Measurements from ENCODE around the gene SAT1. TPM values are rescaled to one million over a fixed set of nuclear protein-coding genes. Genes with fewer than 3 reads are reported as not detected.
"Not testable (repeated sequence)": the region's sequence is repeated elsewhere in the genome, so short reads cannot be mapped to it uniquely, and the experiment has no call there.

SAT1 gene
- total RNA-seq, 2 donors from 2014 or later: 63.4 to 118 TPM

DNA sequence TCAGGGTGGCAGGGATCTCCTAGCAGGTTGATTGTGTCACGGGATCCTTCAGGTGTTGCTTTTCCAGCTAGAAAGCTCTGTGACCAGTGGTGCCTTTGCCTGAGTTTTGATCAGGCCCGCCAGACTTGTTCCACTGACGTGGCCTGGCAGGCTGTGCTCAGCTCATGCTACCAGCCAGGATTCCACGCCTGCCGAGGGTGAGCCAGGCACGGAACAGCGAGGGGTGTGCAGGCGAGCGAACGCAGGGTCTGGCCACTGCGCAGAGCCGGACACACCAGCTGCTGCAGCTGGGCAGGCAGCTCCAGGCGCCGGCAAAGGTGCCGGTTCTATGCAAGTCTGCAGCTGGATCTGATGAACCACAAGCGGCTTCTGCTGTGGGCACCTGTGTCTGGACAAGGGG, 17.1 kb upstream of the SAT1 start:
- no peak for DNase-seq
- Histone ChIP-seq H3K4me3 (ENCODE audit: low read length) (no peak overlapping the region), H3K36me3 (ENCODE audit: control insufficient read depth, insufficient read depth, low read length) (no peaks in the 10 kb centered on the region), H3K27ac (ENCODE audit: low read depth, low read length) (no peak overlapping the region), H3K4me1 (ENCODE audit: control insufficient read depth, insufficient read depth, low read length) (no peaks in the 10 kb centered on the region), H3K9ac (ENCODE audit: extremely low read depth, low read length, poor library complexity, severe bottlenecking) (no peak overlapping the region), H3K27me3 (ENCODE audit: control insufficient read depth, insufficient read depth, low read length, poor library complexity, severe bottlenecking) (no peaks in the 10 kb centered on the region), H3K9me3 (ENCODE audit: control insufficient read depth, low read length) (no peaks in the 10 kb centered on the region)
- Mint-ChIP-seq H3K27ac (no peak overlapping the region), H3K9me3 (peaks cover 9% of the 10 kb centered on the region), H3K36me3 (ENCODE audit: low read depth) (no peaks in the 10 kb centered on the region), H3K4me3 (no peak overlapping the region), H3K4me1 (no peaks in the 10 kb centered on the region), H3K27me3 (ENCODE audit: insufficient read depth) (no peaks in the 10 kb centered on the region)
- 90 to 100% methylated on average over 1 to 16 of the region's 16 CpGs for WGBS, 2 experiments (ENCODE audit: insufficient coverage in 1 of 2, insufficient read length in 1 of 2)
- TF ChIP-seq CTCF (conservative IDR thresholded peaks at IDR 0.05): no peak

- 50 to 88% methylated on average over 2 to 28 of the region's 28 CpGs for WGBS, 2 experiments (ENCODE audit: insufficient coverage in 1 of 2, insufficient read length in 1 of 2)
- no peaks in the 10 kb centered on the region for H3K36me3 ChIP-seq (ENCODE audit: control insufficient read depth, insufficient read depth, low read length)
- Mint-ChIP-seq H3K9me3 (peaks cover 9% of the 10 kb centered on the region), H3K27me3 (ENCODE audit: insufficient read depth) (no peaks in the 10 kb centered on the region), H3K27ac (no peak overlapping the region), H3K36me3 (ENCODE audit: low read depth) (no peaks in the 10 kb centered on the region), H3K4me1 (no peaks in the 10 kb centered on the region), H3K4me3 (no peak overlapping the region)
- H3K9me3 ChIP-seq (ENCODE audit: control insufficient read depth, low read length): no peaks in the 10 kb centered on the region
- no peaks in the 10 kb centered on the region for H3K27me3 ChIP-seq (ENCODE audit: control insufficient read depth, insufficient read depth, low read length, poor library complexity, severe bottlenecking)
- DNase-seq: no peak
- no peak overlapping the region for H3K9ac ChIP-seq (ENCODE audit: extremely low read depth, low read length, poor library complexity, severe bottlenecking)
- no peak for TF ChIP-seq CTCF (conservative IDR thresholded peaks at IDR 0.05)
- H3K27ac ChIP-seq (ENCODE audit: low read depth, low read length): no peak overlapping the region
- no peak overlapping the region for H3K4me3 ChIP-seq (ENCODE audit: low read length)
- H3K4me1 ChIP-seq (ENCODE audit: control insufficient read depth, insufficient read depth, low read length): no peaks in the 10 kb centered on the region
Measured at GRCh38 chrX:23766650-23767551, 16.1 kb upstream of the SAT1 start.

DNA sequence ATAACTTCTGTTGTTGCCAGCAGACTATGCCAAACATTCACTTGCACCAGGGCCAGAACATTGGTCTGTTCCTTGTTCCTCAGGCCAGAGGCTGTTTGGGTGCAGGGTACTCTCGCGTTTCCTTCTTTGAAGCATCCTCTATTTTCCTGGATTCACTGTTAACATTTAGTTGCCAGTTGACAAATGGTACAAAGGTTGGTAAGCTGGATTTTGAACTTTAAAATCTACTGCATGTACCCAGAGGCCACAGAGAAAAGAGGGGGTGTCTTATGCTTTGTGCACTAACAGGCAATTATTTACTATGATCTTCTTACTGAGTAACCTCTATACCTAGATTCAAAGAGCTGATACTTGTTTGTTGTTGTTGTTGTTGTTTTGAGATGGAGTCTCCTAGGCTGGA, 12.8 kb upstream of the SAT1 start:
- H3K4me1 ChIP-seq (ENCODE audit: control insufficient read depth, insufficient read depth, low read length): no peaks in the 10 kb centered on the region
- no peaks in the 10 kb centered on the region for H3K4me1 Mint-ChIP-seq
- H3K27me3 Mint-ChIP-seq (ENCODE audit: insufficient read depth): no peaks in the 10 kb centered on the region
- 94% methylated on average over 2 of the region's 2 CpGs; no CpG with 5 or more reads in 1 of the 2 experiments for WGBS, 2 experiments (ENCODE audit: insufficient coverage in 1 of 2, insufficient read length in 1 of 2)
- H3K9me3 ChIP-seq (ENCODE audit: control insufficient read depth, low read length): no peaks in the 10 kb centered on the region
- H3K27ac Mint-ChIP-seq: no peak overlapping the region
- no peaks in the 10 kb centered on the region for H3K36me3 Mint-ChIP-seq (ENCODE audit: low read depth)
- H3K27me3 ChIP-seq (ENCODE audit: control insufficient read depth, insufficient read depth, low read length, poor library complexity, severe bottlenecking): no peaks in the 10 kb centered on the region
- H3K4me3 ChIP-seq (ENCODE audit: low read length): no peak overlapping the region
- no peak overlapping the region for H3K27ac ChIP-seq (ENCODE audit: low read depth, low read length)
- H3K36me3 ChIP-seq (ENCODE audit: control insufficient read depth, insufficient read depth, low read length): no peaks in the 10 kb centered on the region
- no peak overlapping the region for H3K9ac ChIP-seq (ENCODE audit: extremely low read depth, low read length, poor library complexity, severe bottlenecking)
- H3K9me3 Mint-ChIP-seq: peaks cover 9% of the 10 kb centered on the region
- H3K4me3 Mint-ChIP-seq: no peak overlapping the region
- no peak for TF ChIP-seq CTCF (conservative IDR thresholded peaks at IDR 0.05)
- no peak for DNase-seq

DNA sequence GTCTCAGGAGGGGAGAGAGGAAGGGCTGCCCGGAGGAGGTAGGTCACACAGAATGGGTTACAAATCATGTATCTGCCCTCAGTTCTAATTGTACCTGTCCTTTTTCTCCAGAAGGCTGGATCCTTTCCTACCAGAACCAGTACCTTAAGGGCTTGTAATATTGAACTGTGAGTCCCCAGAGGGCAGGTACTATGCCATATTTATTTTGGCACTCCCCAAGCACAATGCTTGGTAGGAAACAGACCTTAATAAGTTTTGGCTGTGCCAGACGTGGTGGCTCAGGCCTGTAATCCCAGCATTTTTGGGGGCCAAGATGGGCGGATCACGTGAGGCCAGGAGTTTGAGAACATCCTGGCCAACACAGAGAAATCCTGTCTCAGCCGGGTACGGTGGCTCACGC, 11.9 kb upstream of the SAT1 start:
- not testable (repeated sequence) for H3K4me1 ChIP-seq (ENCODE audit: control insufficient read depth, insufficient read depth, low read length); H3K36me3 ChIP-seq (ENCODE audit: control insufficient read depth, insufficient read depth, low read length); H3K9ac ChIP-seq (ENCODE audit: extremely low read depth, low read length, poor library complexity, severe bottlenecking); H3K27me3 ChIP-seq (ENCODE audit: control insufficient read depth, insufficient read depth, low read length, poor library complexity, severe bottlenecking); H3K36me3 Mint-ChIP-seq (ENCODE audit: low read depth); H3K9me3 Mint-ChIP-seq; H3K27ac ChIP-seq (ENCODE audit: low read depth, low read length); H3K27me3 Mint-ChIP-seq (ENCODE audit: insufficient read depth); H3K4me1 Mint-ChIP-seq; H3K9me3 ChIP-seq (ENCODE audit: control insufficient read depth, low read length); H3K4me3 Mint-ChIP-seq; DNase-seq; H3K27ac Mint-ChIP-seq; H3K4me3 ChIP-seq (ENCODE audit: low read length)
- WGBS, 2 experiments (ENCODE audit: insufficient coverage in 1 of 2, insufficient read length in 1 of 2): 90 to 100% methylated on average over 1 to 6 of the region's 7 CpGs

All from endodermal cell (in vitro differentiated cells).